ENCODE data around the gene ADD1. TPM values are rescaled to one million over a fixed set of nuclear protein-coding genes. Genes with fewer than 3 reads are reported as not detected.

Gene ADD1
- total RNA-seq, 1 experiment from 2014 or later = 98.4 TPM

Other genes starting within 250 kb of the ADD1 start
- 37.2 and 49.7 TPM in 2 replicates for gene TNIP2, start 87.5 kb upstream of the ADD1 start, total RNA-seq (2014; rRNA removed; shearing (Covaris generic))
- gene SH3BP2, start 50.8 kb upstream of the ADD1 start, total RNA-seq (2014; rRNA removed; shearing (Covaris generic)) = 5.9 and 7.6 TPM in 2 replicates
- 5.8 and 9.9 TPM in 2 replicates for gene NOP14, start 119.6 kb downstream of the ADD1 start, total RNA-seq (2014; rRNA removed; shearing (Covaris generic))
- gene GRK4, start 119.7 kb downstream of the ADD1 start, total RNA-seq (2014; rRNA removed; shearing (Covaris generic)) = 1.2 and 1.7 TPM in 2 replicates
- gene HTT-AS, start 230.7 kb downstream of the ADD1 start, total RNA-seq (2014; rRNA removed; shearing (Covaris generic)) = not detected in 2 replicates
- gene HTT, start 230.8 kb downstream of the ADD1 start, total RNA-seq (2014; rRNA removed; shearing (Covaris generic)) = 7.2 and 12.6 TPM in 2 replicates